ENCODE data around the gene ZNF710. TPM values are rescaled to one million over a fixed set of nuclear protein-coding genes. Genes with fewer than 3 reads are reported as not detected.
A peak's percentile ranks its signal among the peaks of the same experiment; 100 is the strongest.
"Not testable (repeated sequence)": the region's sequence is repeated elsewhere in the genome, so short reads cannot be mapped to it uniquely, and the experiment has no call there.

ZNF710 gene, protein sequence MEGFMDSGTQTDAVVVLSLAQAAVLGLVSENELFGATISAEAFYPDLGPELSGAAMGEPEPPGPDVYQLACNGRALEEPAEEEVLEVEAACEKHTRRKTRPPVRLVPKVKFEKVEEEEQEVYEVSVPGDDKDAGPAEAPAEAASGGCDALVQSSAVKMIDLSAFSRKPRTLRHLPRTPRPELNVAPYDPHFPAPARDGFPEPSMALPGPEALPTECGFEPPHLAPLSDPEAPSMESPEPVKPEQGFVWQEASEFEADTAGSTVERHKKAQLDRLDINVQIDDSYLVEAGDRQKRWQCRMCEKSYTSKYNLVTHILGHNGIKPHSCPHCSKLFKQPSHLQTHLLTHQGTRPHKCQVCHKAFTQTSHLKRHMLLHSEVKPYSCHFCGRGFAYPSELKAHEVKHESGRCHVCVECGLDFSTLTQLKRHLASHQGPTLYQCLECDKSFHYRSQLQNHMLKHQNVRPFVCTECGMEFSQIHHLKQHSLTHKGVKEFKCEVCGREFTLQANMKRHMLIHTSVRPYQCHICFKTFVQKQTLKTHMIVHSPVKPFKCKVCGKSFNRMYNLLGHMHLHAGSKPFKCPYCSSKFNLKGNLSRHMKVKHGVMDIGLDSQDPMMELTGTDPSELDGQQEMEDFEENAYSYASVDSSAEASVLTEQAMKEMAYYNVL
- total RNA-seq (10 to 100 TPM in 8 of 9 donors, 1 to 10 TPM in 1; 4.1 to 23.1 (median 14.5) TPM), polyA plus RNA-seq (10 to 100 TPM in 2 of 3 donors, 1 to 10 TPM in 1; 7.4 to 59.0 (median 32.2) TPM)
- long read RNA-seq, donor 1, full-length matches to known transcripts = 2 of 2 reads
- long read RNA-seq, donor 1, partial matches to known transcripts = 0 of 2 reads
- long read RNA-seq, donor 1, other reads (novel, unspliced or antisense) = 0 of 2 reads
- long read RNA-seq, donor 2, partial matches to known transcripts = 0 of 1 reads
- long read RNA-seq, donor 2, other reads (novel, unspliced or antisense) = 0 of 1 reads
- long read RNA-seq, donor 3, partial matches to known transcripts = 5 of 6 reads
- long read RNA-seq, donor 3, other reads (novel, unspliced or antisense) = 0 of 6 reads
- long read RNA-seq, donor 4, partial matches to known transcripts = 0 of 1 reads
- long read RNA-seq, donor 4, other reads (novel, unspliced or antisense) = 0 of 1 reads
- long read RNA-seq, donor 5, full-length matches to known transcripts = 6 of 16 reads
- long read RNA-seq, donor 5, partial matches to known transcripts = 7 of 16 reads
- long read RNA-seq, donor 5, other reads (novel, unspliced or antisense) = 3 of 16 reads
- long read RNA-seq, donor 6, partial matches to known transcripts = 1 of 3 reads
- long read RNA-seq, donor 6, other reads (novel, unspliced or antisense) = 2 of 3 reads
- long read RNA-seq, donor 7, full-length matches to known transcripts = 2 of 2 reads
- long read RNA-seq, donor 7, partial matches to known transcripts = 0 of 2 reads
- long read RNA-seq, donor 7, other reads (novel, unspliced or antisense) = 0 of 2 reads
- long read RNA-seq, donor 8, full-length matches to known transcripts = 5 of 5 reads
- long read RNA-seq, donor 8, partial matches to known transcripts = 0 of 5 reads
- long read RNA-seq, donor 8, other reads (novel, unspliced or antisense) = 0 of 5 reads
- long read RNA-seq, donor 9, partial matches to known transcripts = 0 of 2 reads
- long read RNA-seq, donor 9, other reads (novel, unspliced or antisense) = 0 of 2 reads
- long read RNA-seq, donor 10, full-length matches to known transcripts = 2 of 2 reads
- long read RNA-seq, donor 10, partial matches to known transcripts = 0 of 2 reads
- long read RNA-seq, donor 10, other reads (novel, unspliced or antisense) = 0 of 2 reads

DNA sequence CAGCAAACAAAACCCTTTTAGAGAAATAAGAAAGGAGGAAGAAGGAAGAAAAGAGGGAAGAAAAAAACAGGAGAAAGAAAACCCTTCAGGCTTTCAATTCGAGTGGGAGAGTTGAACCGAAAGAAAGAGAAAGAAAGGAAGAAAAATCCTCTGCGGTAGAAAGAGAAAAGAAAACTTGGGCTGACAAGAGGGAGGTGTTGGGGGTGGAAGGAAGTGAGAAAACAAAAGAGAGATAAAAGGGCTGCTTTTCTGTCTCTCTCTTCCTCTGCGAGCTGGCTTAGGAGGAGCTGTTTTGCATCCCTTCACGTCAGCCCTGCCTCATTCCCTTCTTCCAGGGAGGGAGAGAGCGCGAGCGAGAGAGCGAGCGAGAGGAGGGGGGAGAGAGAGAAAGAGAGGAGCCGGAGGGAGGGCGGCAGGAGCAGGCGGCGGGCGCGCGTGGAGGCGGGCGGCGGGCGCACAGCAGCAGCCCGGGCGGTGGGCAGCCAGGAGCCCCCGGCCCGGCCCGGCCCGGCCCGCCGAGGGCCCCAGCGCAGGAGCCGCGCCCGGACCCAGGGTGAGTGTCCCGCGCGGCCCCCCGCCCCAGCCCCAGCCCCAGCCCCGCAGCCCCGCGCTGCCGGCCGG, at the start of gene ZNF710:
ZNF710 (plus strand) TSS at position 263 of the 621 bp plus-strand sequence. CDS start 65,814 bp downstream, outside the sequence.
- peak; percentile 61 to 74 (median 63) for DNase-seq
- H3K4me1 ChIP-seq (replicated peaks in 1 of 2) = peaks cover 27 to 37% of the 10 kb centered on the region in 2 donors
- intact Hi-C loops (cut with DNase I) = no loop called here

DNA sequence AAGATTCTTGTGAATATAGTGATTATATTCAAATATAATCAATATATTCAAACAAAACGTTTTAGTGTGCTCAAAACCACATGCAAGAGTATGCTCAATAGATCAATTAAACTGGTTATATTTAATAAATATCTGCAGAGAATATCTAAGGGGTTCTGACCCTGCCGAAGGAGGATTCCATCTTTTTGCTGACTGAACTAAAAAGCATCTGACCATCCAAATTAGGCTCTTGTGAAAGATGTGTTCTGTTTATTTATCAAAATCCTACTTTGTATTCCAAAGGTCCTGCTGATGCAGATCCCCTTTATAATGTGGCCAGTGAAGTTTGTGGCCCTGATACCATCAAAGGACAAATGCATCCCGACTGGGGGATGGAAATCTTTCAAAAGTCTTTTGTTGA, 46.6 kb upstream of the ZNF710 start:
- Histone ChIP-seq H3K27me3 (no peaks in the 10 kb centered on the region), H3K27ac (no peak overlapping the region), H3K4me1 (replicated peaks in 1 of 2) (no peaks in the 10 kb centered on the region), H3K36me3 (replicated peaks in 1 of 2) (no peaks in the 10 kb centered on the region), H3K4me3 (no peak overlapping the region), H3K9me3 (replicated peaks in 1 of 3) (no peaks in the 10 kb centered on the region)
- intact Hi-C loops (cut with DNase I) = no loop called here
- no peak for DNase-seq
- TF ChIP-seq, protein P1, sequence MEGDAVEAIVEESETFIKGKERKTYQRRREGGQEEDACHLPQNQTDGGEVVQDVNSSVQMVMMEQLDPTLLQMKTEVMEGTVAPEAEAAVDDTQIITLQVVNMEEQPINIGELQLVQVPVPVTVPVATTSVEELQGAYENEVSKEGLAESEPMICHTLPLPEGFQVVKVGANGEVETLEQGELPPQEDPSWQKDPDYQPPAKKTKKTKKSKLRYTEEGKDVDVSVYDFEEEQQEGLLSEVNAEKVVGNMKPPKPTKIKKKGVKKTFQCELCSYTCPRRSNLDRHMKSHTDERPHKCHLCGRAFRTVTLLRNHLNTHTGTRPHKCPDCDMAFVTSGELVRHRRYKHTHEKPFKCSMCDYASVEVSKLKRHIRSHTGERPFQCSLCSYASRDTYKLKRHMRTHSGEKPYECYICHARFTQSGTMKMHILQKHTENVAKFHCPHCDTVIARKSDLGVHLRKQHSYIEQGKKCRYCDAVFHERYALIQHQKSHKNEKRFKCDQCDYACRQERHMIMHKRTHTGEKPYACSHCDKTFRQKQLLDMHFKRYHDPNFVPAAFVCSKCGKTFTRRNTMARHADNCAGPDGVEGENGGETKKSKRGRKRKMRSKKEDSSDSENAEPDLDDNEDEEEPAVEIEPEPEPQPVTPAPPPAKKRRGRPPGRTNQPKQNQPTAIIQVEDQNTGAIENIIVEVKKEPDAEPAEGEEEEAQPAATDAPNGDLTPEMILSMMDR (IDR thresholded peaks at IDR 0.05) = no peak
- TF ChIP-seq POLR2A (IDR thresholded peaks at IDR 0.05) = no peak
- 46 to 64% (median 60%) methylated on average over 3 of the region's 3 CpGs for WGBS, 4 donors

More for the DNA sequence above, at the start of gene ZNF710:
- no peaks in the 10 kb centered on the region for H3K27me3 ChIP-seq
- TF ChIP-seq, protein P1 (IDR thresholded peaks at IDR 0.05) = no peak
- peak in 1 of 2 donors; percentile 64 for TF ChIP-seq POLR2A (IDR thresholded peaks at IDR 0.05)
- 0 to 1% (median 1%) methylated on average over 9 to 38 of the region's 42 CpGs for WGBS, 4 donors
- H3K9me3 ChIP-seq (replicated peaks in 1 of 3) = no peaks in the 10 kb centered on the region
- peak within 1 kb of the TSS; percentile 26 to 94 (median 72) for H3K4me3 ChIP-seq
- peak within 1 kb of the TSS in 4 of 5 donors; percentile 71 to 96 (median 84) for H3K27ac ChIP-seq
- no peaks in the 10 kb centered on the region for H3K36me3 ChIP-seq (replicated peaks in 1 of 2)

DNA sequence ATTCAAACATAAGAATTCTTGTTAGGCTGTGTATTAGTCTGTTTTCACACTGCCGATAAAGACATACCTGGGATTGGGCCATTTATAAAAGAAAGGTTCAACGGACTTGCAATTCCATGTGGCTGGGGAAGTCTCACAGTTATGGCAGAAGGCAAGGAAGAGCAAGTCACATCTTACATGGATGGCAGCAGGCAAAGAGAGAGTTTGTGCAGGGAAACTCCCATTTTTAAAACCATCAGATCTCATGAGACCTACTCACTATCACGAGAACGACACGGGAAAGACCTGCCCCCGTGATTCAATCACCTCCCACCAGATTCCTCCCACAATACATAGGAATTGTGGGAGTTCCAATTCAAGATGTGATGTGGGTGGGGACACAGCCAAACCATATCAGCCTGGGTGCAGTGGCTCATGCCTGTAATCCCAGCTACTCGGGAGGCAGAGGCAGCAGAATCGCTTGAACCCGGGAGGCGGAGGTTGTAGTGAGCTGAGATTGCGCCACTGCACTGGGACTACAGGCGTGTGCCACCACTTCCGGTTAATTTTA, 45.6 kb upstream of the ZNF710 start:
- H3K9me3 ChIP-seq (replicated peaks in 1 of 3); H3K4me3 ChIP-seq; H3K27me3 ChIP-seq; H3K4me1 ChIP-seq (replicated peaks in 1 of 2); H3K27ac ChIP-seq; H3K36me3 ChIP-seq (replicated peaks in 1 of 2); intact Hi-C loops (cut with DNase I): not testable (repeated sequence)
- peak in 1 of 7 donors; percentile 4 for DNase-seq
- WGBS, 4 donors = 88 to 94% (median 89%) methylated on average over 13 of the region's 13 CpGs

All from adrenal gland (tissue), 19 donors.